ENCODE results near the gene ARHGEF25.

DNA sequence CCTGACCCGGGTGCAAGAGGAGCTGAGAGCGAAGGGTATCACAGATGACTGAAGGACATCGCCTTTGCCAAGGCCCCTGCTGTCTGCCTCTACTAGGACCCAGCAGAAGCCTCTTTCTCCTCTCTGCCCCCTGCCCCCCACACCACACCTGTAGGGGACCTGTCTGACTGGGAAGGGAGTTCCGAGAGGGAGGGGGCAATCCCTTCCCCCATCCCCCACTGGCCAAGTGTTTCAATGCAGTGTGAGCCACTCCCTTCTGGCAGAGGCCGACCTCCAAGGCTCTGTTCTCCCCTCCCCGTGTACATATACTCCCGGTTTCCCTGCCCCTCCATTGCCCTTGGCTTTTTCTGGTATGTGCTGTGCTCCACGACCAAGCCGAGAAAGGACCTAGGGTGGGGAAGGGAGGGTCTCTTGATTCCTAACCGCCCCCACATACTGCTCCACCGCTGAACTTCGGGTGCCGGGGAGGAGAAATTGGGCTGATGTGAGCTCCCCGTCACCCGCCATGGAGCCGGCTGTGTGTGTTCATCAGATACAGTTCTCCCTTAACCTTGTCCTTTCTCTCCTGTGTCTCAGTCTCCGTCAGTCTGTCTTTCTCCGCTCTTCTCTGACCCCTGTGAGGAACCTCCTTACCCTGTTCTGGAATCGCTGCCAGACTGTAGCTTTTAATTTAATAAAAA is 2.0 kb upstream of the ARHGEF25 start:
- TF ChIP-seq POLR2A (IDR thresholded peaks at IDR 0.05), result no peak
- TF ChIP-seq, protein P1, sequence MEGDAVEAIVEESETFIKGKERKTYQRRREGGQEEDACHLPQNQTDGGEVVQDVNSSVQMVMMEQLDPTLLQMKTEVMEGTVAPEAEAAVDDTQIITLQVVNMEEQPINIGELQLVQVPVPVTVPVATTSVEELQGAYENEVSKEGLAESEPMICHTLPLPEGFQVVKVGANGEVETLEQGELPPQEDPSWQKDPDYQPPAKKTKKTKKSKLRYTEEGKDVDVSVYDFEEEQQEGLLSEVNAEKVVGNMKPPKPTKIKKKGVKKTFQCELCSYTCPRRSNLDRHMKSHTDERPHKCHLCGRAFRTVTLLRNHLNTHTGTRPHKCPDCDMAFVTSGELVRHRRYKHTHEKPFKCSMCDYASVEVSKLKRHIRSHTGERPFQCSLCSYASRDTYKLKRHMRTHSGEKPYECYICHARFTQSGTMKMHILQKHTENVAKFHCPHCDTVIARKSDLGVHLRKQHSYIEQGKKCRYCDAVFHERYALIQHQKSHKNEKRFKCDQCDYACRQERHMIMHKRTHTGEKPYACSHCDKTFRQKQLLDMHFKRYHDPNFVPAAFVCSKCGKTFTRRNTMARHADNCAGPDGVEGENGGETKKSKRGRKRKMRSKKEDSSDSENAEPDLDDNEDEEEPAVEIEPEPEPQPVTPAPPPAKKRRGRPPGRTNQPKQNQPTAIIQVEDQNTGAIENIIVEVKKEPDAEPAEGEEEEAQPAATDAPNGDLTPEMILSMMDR (IDR thresholded peaks at IDR 0.05), result no peak
